ENCODE results near the gene SLC25A39.

The SLC25A39 gene

DNA sequence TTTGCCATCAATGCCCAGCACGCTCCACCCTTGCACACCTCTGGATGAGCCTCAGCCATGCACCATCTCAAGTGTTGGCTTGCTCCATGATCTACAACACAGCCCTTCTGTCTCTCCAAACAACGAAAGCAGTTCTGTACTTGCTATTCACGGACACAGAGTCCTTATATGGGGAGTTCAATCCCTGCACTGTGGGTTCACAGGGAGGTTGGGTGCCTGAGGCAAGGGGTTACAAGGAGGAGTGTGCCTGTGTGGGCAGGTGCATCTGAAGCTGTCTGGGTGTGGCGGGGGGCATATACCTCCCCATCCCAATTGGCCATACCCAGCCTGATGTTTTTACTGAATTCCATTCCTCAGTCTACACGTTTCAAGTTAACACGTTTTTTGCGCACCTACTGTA, 10.6 kb downstream of the SLC25A39 start:
- no peak for DNase-seq (ENCODE audit: low read depth)

DNA sequence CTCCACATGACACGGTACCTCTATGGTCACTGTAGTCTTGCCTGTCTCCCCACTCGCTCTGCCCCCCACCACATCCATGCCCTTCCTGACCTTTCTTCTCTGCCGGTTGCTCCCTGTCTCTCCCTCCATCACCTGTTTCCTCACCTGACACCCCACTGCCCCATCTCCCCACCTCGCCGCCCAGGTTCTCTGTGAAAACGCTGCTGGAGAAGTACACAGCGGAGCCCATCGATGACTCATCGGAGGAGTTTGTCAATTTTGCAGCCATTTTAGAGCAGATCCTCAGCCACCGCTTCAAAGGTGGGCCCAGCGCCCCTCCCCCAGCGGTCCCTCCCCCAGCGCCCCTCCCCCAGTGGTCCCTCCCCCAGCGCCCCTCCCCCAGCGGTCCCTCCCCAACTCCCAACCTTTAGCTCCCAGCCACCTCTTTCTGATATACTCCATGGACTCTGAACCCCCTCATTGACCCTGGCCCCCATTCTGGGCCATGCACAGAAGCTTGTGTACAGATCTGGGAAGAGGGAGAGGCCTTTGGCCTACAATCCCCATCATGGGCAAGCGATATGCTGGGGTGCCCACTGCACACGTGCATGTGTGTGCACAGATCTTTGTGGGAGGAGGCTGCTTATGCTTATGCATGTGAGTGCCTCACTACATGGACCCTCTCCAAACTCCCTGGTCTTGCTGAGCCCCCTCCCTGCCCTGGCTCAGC, 12.1 kb downstream of the SLC25A39 start:
- DNase-seq (ENCODE audit: low read depth): no peak

DNA sequence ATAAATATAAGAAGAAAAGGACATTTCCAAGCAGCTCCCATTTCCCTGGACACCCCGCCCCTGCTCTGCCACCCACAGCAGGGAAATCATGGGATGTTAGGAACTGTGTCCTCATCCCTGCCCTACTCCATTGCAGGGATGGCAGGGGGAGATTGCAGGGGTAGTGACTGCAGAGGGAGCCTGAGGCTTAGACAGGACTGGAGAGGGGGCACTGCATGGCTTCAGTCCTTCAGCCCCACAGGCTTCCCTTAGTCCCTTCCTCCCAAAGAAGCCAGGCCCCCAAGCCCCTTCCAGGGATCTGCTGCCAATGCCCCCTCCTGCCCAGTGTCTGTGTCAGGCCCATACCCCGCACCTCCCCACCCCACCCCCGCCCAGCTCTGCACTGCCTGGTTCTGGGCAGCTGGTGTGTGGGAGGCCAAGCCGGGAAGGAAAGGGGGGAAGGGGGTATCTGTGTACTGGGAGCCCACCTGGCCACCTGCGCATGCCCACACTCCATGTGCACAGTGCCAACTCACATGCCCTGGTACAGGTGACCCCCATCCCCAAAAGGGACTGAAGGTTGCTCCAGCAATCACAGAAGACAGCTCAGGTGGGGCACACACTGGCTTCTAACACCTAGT, 13.0 kb downstream of the SLC25A39 start:
- no peak for DNase-seq (ENCODE audit: low read depth)

DNA sequence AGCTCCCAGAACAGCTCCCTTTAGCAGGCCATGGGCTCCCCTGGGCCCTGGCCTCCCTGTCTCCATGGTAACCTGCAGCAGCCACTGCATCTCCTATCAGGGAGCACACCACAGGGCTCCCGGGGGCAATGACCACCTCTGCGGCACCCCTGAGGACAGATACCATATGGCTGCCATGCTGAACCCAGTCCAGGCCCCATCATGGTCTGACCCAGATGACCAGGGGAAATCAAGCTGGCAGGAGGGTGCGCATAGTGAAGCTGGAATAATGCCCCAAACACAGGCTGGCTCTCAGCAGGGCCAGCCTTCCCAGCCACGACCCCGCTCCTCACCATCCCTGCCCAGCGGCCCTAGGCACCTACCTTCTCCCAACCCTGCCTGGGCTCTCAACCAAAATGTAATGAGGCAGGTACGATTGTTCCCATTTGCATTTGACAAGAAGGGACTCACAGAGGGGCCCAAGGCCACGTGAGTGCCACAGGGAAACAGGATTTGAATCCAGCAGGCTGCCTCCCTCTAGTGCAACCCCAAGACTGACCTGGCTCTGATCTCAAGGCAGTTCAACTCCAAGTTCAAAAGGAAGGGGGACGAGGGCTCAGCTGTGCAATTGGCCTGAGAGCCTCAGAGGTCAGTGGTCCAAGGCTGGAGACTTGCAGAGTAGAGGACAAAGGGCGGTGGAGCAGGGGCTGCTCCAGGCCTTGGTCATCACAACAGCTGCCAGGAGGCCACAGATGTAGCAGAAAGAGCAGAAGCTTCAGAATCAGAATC, 13.8 kb downstream of the SLC25A39 start:
- no peak for DNase-seq (ENCODE audit: low read depth)

DNA sequence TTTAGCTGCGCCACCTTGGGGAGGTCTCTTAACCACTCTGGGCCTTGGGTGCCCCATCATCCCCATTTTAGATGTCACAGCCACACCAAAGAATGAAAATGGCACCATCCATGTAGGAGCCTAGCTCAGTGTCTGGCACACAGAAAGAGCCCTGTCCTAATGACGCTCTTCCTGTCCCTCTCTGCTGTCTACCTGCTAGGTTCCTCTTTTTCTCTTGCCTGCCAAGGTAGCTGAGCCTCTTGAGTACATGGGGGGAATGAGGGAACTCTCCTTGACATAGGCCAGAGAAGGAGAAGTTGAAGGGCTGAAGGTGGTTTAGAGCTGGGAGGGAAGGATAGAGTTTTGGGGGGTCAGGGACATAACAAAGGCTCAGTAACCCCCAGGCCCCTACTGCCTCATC, 14.4 kb downstream of the SLC25A39 start:
- DNase-seq (ENCODE audit: low read depth): no peak

DNA sequence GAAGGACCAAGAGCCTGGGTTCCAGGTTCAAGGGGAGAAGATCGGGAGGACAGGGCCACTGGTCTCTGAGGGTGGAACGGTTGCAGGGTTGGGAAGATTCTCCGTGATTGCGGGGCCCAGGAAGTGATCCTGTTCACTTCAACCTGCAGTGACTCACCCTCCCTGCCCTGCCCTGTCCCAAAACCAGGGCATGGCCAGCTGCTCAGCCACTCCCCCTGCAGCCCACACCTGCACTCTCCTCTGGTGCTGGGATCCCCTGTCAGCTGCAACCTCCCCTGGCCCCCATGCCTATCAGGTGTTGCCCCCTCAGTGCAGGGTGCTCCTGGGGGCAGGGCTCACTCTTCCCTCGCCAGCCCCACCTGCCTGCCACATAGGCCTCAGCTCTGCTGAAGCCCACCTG, 15.2 kb downstream of the SLC25A39 start:
- no peak for DNase-seq (ENCODE audit: low read depth)

DNA sequence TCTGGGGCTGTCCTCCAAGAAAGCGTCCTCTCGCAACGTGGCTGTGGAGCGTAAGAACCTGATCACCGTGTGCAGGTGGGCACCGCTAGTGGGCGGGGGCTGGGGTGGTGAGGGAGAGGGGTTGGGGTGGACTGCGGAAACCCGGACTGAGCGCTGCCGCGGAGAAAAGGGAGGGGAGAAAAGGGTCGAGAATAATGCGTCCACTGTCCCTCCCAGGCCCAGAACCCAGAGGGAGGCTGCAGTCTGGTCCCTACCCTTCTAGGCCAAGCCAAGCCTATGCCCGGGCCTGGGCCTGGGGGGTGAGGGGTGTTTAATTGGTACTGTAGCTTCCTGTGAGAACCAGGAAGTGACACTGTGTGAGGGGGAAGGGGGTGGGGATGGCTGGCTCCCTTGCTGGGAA, 15.8 kb downstream of the SLC25A39 start:
- no peak for DNase-seq (ENCODE audit: low read depth)

DNA sequence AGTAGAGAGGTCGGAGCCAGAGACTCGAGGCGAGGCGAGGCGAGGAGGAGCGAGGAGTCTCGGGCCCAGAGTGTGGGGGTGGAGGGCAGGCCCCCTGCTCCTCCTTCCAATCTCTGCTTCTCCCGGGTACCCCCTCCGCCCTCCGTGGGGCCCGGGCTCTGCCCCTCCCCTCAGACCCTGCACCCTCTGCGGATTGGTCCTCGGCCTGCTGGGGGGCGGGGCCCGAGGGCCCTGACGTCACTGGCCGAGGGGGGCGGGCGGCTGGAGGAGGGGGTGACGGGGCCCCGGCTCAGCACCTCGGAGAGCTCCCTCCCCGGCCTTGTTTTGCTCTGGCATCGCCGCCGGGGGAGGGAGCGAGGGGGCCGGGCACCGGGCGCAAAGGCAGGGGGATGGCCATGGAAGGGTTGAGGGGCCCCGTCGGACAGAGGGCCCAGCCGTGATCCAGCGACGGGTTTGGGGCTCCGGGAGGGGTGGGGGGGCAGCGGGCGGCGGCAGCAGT, 16.3 kb downstream of the SLC25A39 start, which contains the start of gene RUNDC3A:
Gene RUNDC3A (plus strand): TSS at position 282 of the 499 bp plus-strand sequence. CDS start 232 bp downstream, outside the sequence.
- no peak for DNase-seq (ENCODE audit: low read depth)

DNA sequence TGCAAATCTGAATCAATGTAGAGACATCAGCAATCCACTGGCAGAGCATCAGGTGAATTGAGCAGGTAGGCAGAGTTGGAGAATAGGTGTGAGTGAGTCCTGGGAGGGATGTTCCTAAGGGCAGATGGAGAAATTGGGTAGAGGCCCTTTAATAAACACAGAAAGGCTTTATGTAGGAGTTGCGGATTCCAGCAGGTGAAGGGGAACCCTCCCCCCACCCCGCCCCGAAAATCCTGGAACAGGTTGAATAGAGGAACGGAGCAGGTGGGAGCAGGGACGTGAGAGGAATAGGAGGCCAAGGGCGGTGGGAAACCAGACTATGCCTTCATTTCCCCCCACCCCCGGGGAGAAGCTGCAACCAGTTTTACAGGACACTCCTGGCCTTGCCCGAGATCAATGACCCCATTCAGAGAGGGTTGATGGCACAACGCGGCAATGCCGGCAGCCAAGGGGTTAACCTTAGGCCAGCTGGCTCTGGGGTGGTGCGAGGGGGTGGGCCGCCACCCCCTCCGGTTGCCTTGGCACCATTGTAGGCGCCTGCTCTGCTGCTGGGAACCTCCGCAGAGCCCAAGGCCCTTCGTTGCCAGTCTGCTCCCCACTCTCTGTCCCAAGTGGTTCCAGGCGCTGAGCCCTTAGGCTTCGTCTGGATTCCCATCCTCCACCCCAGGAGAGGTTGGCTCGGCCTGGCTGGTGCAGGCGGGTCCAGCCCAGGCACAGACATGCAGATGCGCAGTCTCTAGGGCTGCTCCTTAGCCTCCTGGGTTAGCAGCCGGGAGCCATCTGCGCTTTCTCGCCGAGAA, 17.0 kb downstream of the SLC25A39 start:
- no peak for DNase-seq (ENCODE audit: low read depth)

DNA sequence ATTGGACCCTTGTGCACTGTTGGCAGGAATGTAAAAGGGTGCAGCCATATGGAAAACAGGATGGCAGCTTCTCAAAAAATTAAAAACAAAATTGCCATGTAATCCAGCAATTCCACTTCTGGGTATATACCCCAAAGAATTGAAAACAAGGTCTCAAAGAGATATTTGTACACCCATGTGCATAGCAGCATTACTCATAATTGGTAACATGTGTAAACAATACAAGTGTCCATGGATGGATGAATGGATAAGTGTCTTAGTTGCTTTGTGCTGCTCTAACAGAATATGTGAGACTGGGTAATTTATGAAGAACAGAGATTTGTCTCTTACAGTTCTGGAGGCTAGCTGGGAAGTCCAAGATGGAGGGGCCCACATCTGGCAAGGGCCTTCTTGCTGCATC, 20.0 kb downstream of the SLC25A39 start:
- DNase-seq (ENCODE audit: low read depth): no peak

DNA sequence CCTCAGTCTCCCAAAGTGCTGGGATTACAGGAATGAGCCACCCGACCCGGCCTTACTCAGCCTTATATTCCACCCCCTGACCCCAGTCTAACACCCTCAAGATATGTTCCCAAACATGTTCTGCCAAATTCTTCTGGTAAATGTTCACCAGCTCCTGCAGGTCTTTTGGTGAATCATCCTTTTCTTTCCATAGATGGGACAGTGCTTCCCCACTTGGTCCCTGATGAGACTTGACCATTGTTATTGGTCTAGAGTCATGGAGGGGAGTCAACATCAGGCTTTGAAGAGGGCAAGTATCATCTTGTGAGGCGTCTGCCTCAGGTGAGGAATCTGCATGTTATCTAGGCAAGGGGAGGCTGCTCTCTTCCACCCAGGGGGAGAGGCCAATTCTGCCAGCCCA, 26.6 kb downstream of the SLC25A39 start:
- no peak for DNase-seq (ENCODE audit: low read depth)

DNA sequence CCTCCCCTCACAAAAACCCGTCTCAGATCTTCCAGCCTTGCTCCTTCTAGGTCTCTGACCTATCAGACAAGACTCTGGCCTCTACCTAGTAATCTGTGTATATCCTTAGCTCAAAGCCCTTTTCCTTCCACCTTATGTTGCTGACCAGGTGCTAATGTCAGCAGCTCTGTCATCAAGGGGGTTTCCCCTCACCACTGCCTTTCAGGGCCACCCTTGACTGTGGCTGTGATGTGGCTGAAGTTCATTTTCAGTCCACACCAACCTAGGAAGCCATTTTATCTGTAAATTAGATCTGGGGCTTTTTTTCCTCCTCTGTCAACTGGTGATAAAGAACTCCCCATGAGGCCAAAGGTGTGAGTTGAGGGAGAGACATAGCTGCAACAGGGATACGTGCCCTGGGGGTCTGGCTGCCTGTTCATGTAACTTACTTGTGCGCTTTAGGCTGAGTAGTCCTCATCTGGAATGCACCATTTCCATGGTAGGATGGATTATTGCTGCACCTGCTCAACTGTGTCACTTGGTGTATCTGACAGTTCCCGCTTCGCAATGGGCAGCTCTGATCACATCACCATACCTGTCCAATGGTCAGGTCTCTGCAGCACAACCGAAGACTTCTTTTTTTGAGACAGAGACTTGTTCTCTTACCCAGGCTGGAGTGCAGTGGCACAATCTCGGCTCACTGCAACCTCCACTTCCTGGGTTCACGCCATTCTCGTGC, 31.0 kb downstream of the SLC25A39 start:
- DNase-seq (ENCODE audit: low read depth): no peak

DNA sequence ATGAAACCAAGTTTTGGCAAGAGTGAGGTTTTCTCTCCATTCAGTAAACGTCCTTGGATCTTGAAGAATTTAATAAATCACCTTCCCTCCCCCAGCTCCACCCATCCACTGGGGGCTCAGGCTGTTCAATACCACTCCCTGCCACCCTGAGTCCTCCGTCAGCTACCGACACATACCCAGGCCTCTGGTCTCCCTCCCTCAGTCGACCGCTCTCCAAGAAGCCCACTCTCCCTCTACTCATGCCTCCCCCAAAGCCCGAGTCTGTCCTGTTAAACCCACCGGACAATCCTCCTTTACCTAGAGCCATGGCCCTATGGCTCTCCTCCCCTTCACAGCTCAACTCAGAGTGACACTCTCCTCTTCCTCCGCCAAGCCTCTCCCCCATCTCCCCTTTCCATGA, 37.0 kb downstream of the SLC25A39 start:
- no peak for DNase-seq (ENCODE audit: low read depth)

DNA sequence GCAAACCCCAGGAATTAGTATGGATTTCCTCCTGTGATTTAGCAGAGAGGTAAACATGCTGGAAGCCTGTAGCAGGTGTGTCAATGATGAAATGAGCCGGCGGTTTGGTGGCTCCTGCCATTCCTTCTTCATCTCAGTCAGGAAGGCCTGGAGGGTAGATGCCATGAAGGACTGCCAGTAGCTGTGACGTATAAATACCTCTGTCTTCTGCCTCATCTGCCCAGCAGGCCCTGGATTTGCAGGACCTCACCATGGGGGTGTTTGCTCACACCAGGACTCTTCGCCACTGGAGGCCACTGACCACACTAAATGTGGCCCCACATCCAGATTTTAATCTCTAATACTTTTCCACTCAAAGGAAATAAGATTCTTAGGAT, 40.6 kb downstream of the SLC25A39 start:
- no peak for DNase-seq (ENCODE audit: low read depth)

DNA sequence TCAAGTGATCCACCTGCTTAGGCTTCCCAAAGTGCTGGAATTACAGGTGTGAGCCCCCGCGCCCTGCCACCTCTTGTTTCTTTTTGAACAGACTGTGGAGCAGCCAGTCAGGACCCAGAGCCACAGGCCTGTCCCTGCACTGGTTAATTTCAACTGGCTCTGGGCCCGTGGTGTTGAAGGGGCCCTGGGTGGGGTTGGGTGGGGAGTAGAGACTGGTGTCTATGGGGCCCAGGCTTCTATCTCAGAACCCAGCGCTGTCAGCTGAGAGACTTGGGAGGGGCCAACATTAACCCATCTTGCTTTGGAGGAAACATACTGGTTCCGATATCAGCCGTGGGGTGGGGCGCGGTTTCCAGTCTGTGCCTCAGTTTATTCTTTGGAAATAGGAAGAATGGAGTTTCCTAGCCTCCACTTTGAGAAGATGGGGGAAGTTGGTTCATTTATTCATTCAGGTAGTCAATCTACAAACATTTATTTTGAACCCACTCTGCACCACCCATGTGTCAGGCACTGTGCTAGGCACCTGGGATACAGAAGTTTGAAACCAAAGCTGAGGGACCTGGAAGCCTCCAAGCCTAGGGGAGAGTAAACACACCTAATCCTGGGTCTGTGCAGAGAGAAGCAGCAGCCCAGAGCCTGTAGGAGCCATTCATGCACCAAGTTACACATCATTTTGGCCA, 41.1 kb downstream of the SLC25A39 start:
- no peak for DNase-seq (ENCODE audit: low read depth)

DNA sequence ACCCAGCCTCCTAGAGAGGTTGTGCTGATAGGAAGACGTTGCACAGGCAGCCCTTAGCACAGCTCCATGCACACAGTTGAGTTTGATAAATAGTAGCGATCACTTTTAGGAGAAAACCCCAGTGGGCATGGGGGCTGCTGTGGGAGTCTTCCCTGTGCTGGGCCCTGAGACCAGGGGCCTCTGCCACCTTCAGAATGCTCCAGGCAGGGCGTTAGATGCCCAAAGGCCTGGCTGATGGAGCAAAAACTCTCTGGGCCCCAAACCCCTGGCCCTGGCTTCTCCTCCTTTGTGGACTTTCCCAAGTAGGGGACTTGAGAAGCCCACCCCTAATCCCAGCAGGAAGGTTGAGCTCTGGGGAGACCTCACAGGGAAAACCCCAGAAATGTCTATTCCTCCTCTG, 42.4 kb downstream of the SLC25A39 start:
- DNase-seq (ENCODE audit: low read depth): no peak

DNA sequence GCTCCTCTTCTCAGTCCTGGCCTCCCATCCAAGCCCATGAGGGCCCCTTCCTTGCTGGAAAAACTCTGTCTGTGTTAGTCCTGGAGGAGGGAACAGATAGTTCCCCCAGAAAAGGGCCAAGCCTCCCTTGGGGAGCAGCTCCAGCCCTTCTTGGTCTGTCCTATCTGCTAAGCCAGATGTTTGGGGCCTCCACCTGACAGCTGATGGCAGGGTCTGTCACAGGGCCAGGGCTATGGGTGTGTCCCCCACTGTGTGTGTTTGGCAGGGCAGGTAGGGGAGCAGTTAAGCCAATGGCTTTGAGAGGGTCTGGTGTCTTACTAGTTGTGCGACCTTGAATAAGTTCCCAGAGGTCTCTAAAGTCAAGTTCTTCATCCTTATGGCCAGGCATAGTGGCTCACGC, 43.1 kb downstream of the SLC25A39 start:
- DNase-seq (ENCODE audit: low read depth): no peak

DNA sequence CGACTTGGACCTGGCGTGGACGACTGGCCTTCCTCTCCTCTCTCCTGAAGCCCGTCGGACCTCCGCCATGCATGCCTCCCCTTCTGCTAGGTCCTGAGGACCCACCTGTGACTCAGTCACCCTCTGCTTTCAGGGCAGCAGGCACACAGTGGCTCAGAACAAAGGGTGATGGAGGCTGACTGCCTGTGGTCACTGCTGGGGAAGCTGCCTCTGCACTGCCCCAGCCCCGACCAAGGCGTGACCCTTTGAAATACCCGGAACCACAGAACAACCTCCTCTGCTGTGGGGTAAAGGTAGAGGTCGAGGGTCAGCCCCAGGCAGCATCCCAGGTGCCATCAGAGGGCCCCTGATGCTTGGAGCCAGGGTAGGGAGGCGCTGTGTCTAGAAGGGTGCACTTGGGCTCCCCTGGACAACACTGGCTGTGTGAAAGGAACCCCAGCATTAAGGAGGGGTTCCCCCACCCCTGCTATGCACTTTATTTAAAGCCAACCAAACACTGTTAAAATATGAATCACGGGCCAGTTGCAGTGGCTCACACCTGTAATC, 44.2 kb downstream of the SLC25A39 start:
- no peak for DNase-seq (ENCODE audit: low read depth)

DNA sequence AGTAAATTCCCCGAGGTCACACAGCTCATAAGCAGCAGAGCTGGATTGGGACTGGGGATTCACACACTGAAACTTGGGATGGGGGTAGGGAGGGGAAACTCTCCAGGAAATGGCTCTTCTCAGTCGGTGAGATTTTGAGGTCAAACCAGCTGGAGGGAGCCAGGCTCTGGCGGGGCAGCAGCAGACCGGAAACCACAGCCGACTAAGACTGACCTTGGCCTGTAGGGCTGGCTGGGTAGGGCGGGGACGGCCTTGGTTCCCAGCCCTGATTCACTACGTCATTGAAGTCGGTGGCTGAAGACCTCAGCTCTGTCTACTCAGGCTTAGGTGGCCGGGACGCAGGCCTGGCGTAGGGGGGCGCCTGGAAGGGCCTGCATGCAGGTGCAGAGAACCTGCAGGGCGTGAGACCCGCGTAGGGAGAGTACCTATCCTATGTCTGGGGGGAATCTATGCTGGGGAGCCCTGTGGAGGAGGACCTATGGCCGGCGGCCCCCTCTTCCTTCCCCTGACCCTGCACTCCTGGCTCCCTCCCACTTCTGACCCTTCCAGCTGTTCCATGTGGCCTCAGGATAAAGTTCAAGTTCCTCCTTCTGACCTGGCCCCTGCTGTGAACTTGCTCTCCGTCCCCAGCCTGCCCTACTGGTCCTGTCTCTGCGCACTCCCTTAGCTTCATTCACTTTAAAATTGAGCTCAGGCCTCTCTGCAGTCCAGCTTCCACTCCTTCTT, 44.8 kb downstream of the SLC25A39 start:
- DNase-seq (ENCODE audit: low read depth): peak; percentile 68

DNA sequence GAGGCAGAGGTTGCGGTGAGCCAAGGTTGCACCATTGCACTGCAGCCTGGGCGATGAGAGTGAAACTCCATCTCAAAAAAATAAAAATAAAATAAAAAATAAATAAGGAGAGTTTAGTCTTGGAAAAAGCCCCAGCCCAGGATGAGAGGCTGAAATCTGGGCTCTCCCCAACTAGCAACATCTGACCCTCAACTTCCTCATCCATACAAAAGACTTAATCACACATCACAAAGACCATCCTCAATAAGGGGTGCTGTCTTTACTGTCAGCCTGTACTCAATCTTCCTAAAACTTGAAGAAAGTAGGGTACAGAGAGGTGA, 45.3 kb downstream of the SLC25A39 start:
- no peak for DNase-seq (ENCODE audit: low read depth)

Measured in HS-5 (cell line).